Keratinocyte (primary cell): ENCODE data around the gene TMEM229B.

Experiments used
- CTCF ChIP-seq, 3 experiments: IDR thresholded peaks in 1 of 3; conservative IDR thresholded peaks in 1 of 3; optimal IDR thresholded peaks in 1 of 3; 2 replicates in 2 of 3; 3 replicates in 1 of 3; pipeline versions ENCODE3 to v1.5.1; 2011; ENCODE audit warnings: low read length in 3 of 3, mild to moderate bottlenecking in 3 of 3, moderate library complexity in 2 of 3, control low read depth in 1 of 3, inconsistent platforms in 1 of 3; ENCODE audit not compliant: insufficient read depth in 2 of 3; ENCODE audit errors: extremely low read depth in 1 of 3
- EZH2 ChIP-seq: IDR thresholded peaks from one replicate; pipeline ENCODE4 v1.6.1; 2012; ENCODE audit warnings: inconsistent platforms, mild to moderate bottlenecking, low read length, moderate library complexity

- TF ChIP-seq CTCF (optimal IDR thresholded peaks at IDR 0.05 in 1 of 3, IDR thresholded peaks at IDR 0.05 in 1 of 3, conservative IDR thresholded peaks at IDR 0.05 in 1 of 3; ENCODE audit: extremely low read depth in 1 of 3, insufficient read depth in 2 of 3, low read length in 3 of 3) (no peak), EZH2 (no peak)
Observed at GRCh38 chr14:67502867-67503266, 14.3 kb upstream of the TMEM229B start.
